ENCODE data around the gene REEP5.

The REEP5 gene

GRCh38 chr5:112854651-112855050 is 67.4 kb downstream of the REEP5 start:
- H3K27me3 Mint-ChIP-seq (ENCODE audit: low read depth) = peaks cover 9% of the 10 kb centered on the region

GRCh38 chr5:112849912-112850311 is 72.1 kb downstream of the REEP5 start:
- no peak for TF ChIP-seq CTCF (IDR thresholded peaks at IDR 0.05; ENCODE audit: unreplicated experiment in 3 of 3)
- Mint-ChIP-seq H3K9me3 (peaks cover 4% of the 10 kb centered on the region), H3K27ac (no peak overlapping the region), H3K4me1 (peaks cover 5% of the 10 kb centered on the region), H3K27me3 (ENCODE audit: low read depth) (peaks cover 4% of the 10 kb centered on the region), H3K4me3 (no peak overlapping the region), H3K36me3 (ENCODE audit: low read depth) (no peaks in the 10 kb centered on the region)

More at GRCh38 chr5:112854651-112855050, 67.4 kb downstream of the REEP5 start:
- Mint-ChIP-seq H3K4me1 (no peaks in the 10 kb centered on the region), H3K36me3 (ENCODE audit: low read depth) (no peaks in the 10 kb centered on the region), H3K27ac (no peak overlapping the region), H3K4me3 (no peak overlapping the region), H3K9me3 (peaks cover 6% of the 10 kb centered on the region)
- TF ChIP-seq CTCF (IDR thresholded peaks at IDR 0.05; ENCODE audit: unreplicated experiment in 3 of 3) = no peak

- Mint-ChIP-seq H3K9me3 (no peaks in the 10 kb centered on the region), H3K27me3 (ENCODE audit: low read depth) (no peaks in the 10 kb centered on the region), H3K4me1 (peaks cover 5% of the 10 kb centered on the region), H3K4me3 (no peak overlapping the region), H3K27ac (peak overlapping the region in 1 of 3 experiments; percentile 42), H3K36me3 (ENCODE audit: low read depth) (peaks cover 5% of the 10 kb centered on the region)
- TF ChIP-seq CTCF (IDR thresholded peaks at IDR 0.05; ENCODE audit: unreplicated experiment in 3 of 3) = peak; percentile 55 to 65 (median 59)
Measured at GRCh38 chr5:112848116-112848811, 73.8 kb downstream of the REEP5 start.

GRCh38 chr5:112847306-112847705 is 74.7 kb downstream of the REEP5 start:
- peaks cover 5% of the 10 kb centered on the region for H3K4me1 Mint-ChIP-seq
- H3K27ac Mint-ChIP-seq = no peak overlapping the region
- no peaks in the 10 kb centered on the region for H3K9me3 Mint-ChIP-seq
- H3K36me3 Mint-ChIP-seq (ENCODE audit: low read depth) = peaks cover 13% of the 10 kb centered on the region
- no peak overlapping the region for H3K4me3 Mint-ChIP-seq
- no peak for TF ChIP-seq CTCF (IDR thresholded peaks at IDR 0.05; ENCODE audit: unreplicated experiment in 3 of 3)
- no peaks in the 10 kb centered on the region for H3K27me3 Mint-ChIP-seq (ENCODE audit: low read depth)

GRCh38 chr5:112846556-112846955 is 75.5 kb downstream of the REEP5 start:
- no peak overlapping the region for H3K27ac Mint-ChIP-seq
- no peaks in the 10 kb centered on the region for H3K27me3 Mint-ChIP-seq (ENCODE audit: low read depth)
- H3K9me3 Mint-ChIP-seq = no peaks in the 10 kb centered on the region
- H3K4me1 Mint-ChIP-seq = peaks cover 5% of the 10 kb centered on the region
- H3K36me3 Mint-ChIP-seq (ENCODE audit: low read depth) = peaks cover 20% of the 10 kb centered on the region
- no peak overlapping the region for H3K4me3 Mint-ChIP-seq
- no peak for TF ChIP-seq CTCF (IDR thresholded peaks at IDR 0.05; ENCODE audit: unreplicated experiment in 3 of 3)

- Mint-ChIP-seq H3K4me3 (no peak overlapping the region), H3K36me3 (ENCODE audit: low read depth) (peaks cover 41% of the 10 kb centered on the region), H3K27ac (no peak overlapping the region), H3K4me1 (peaks cover 5% of the 10 kb centered on the region), H3K9me3 (peaks cover 4% of the 10 kb centered on the region), H3K27me3 (ENCODE audit: low read depth) (no peaks in the 10 kb centered on the region)
- no peak for TF ChIP-seq CTCF (IDR thresholded peaks at IDR 0.05; ENCODE audit: unreplicated experiment in 3 of 3)
Measured at GRCh38 chr5:112844489-112844888, 77.5 kb downstream of the REEP5 start.
